H1 (cell line): ENCODE data around the gene THAP12.

Experiments
- EP300 ChIP-seq, 2 experiments: IDR thresholded peaks; 1 replicate in 1 of 2; 2 replicates in 1 of 2; pipeline ENCODE4 v1.6.1; 2011 to 2012; ENCODE audit warnings: low read depth in 2 of 2, low read length in 2 of 2, mild to moderate bottlenecking in 2 of 2, borderline replicate concordance in 1 of 2, inconsistent platforms in 1 of 2, moderate library complexity in 1 of 2
- EZH2 ChIP-seq: fragments of 200-600 bp; sonication (generic); IDR thresholded peaks from 2 replicates; pipeline ENCODE4 v1.7.1; 2012; ENCODE audit warnings: low read depth, mild to moderate bottlenecking, moderate library complexity, low read length, inconsistent platforms; ENCODE audit not compliant: severe bottlenecking
- POLR2A ChIP-seq, 2 experiments: IDR thresholded peaks; 1 replicate in 1 of 2; 2 replicates in 1 of 2; pipeline ENCODE4 v1.6.1; 2011; ENCODE audit warnings: low read depth in 2 of 2, low read length in 2 of 2, mild to moderate bottlenecking in 2 of 2; ENCODE audit errors: control extremely low read depth in 1 of 2
- RAD21 ChIP-seq, 2 experiments: IDR thresholded peaks in 1 of 2; conservative IDR thresholded peaks in 1 of 2; 2 replicates each; pipeline ENCODE4 v1.6.1; 2011; ENCODE audit warnings: low read depth in 2 of 2, low read length in 2 of 2, improper control_type of control experiment in 1 of 2, inconsistent platforms in 1 of 2, mild to moderate bottlenecking in 1 of 2, moderate library complexity in 1 of 2
- SP1 ChIP-seq: IDR thresholded peaks from 2 replicates; pipeline ENCODE4 v1.6.1; 2011; ENCODE audit warnings: low read depth, low read length
- YY1 ChIP-seq: IDR thresholded peaks from 2 replicates; pipeline ENCODE4 v1.6.1; 2011; ENCODE audit warnings: low read depth, mild to moderate bottlenecking, low read length
- TF ChIP-seq, protein P1 (sequence below), 3 experiments: IDR thresholded peaks; 1 replicate in 2 of 3; 2 replicates in 1 of 3; pipeline versions ENCODE4 v1.5.1 to v1.6.1; 2011; ENCODE audit warnings: low read length in 3 of 3, mild to moderate bottlenecking in 3 of 3, inconsistent platforms in 2 of 3, low read depth in 1 of 3, moderate library complexity in 1 of 3; ENCODE audit not compliant: insufficient read depth in 1 of 3; ENCODE audit errors: control extremely low read depth in 1 of 3

DNA sequence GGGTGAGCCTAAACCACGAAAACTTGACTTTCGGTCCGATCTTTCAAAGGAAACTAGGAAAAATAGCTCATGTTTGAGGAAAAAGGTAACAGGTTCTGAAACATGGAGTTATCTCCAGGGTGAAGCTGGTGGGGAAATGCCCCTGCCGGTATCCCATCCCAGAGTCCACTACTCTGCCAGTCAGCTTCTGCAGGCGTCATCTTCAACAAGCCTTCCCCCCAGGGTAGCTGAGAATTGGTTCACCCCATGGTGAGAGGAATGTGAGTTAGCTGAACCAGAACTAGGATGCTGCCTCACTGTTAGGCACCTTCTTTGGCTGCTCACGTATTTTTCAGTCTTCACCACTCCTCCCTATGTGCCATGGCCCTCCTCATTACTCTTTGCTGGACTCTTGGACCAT, 1.3 kb upstream of the THAP12 start:
- TF ChIP-seq RAD21 (IDR thresholded peaks at IDR 0.05 in 1 of 2, conservative IDR thresholded peaks at IDR 0.05 in 1 of 2; ENCODE audit: low read depth in 2 of 2, low read length in 2 of 2) (no peak), YY1 (no peak), SP1 (no peak), EZH2 (no peak), POLR2A (IDR thresholded peaks at IDR 0.05; ENCODE audit: control extremely low read depth in 1 of 2, low read depth in 2 of 2, low read length in 2 of 2) (no peak), EP300 (IDR thresholded peaks at IDR 0.05; ENCODE audit: borderline replicate concordance in 1 of 2, low read depth in 2 of 2, low read length in 2 of 2) (no peak)
- TF ChIP-seq, protein P1, sequence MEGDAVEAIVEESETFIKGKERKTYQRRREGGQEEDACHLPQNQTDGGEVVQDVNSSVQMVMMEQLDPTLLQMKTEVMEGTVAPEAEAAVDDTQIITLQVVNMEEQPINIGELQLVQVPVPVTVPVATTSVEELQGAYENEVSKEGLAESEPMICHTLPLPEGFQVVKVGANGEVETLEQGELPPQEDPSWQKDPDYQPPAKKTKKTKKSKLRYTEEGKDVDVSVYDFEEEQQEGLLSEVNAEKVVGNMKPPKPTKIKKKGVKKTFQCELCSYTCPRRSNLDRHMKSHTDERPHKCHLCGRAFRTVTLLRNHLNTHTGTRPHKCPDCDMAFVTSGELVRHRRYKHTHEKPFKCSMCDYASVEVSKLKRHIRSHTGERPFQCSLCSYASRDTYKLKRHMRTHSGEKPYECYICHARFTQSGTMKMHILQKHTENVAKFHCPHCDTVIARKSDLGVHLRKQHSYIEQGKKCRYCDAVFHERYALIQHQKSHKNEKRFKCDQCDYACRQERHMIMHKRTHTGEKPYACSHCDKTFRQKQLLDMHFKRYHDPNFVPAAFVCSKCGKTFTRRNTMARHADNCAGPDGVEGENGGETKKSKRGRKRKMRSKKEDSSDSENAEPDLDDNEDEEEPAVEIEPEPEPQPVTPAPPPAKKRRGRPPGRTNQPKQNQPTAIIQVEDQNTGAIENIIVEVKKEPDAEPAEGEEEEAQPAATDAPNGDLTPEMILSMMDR (IDR thresholded peaks at IDR 0.05; ENCODE audit: control extremely low read depth in 1 of 3, insufficient read depth in 1 of 3, low read depth in 1 of 3, low read length in 3 of 3), result no peak
